ENCODE data around the gene PER2. TPM values are rescaled to one million over a fixed set of nuclear protein-coding genes. Genes with fewer than 3 reads are reported as not detected.

Gene PER2
- total and polyA plus RNA-seq, 9 of the 15 experiments (the other 6 are each of a cell fraction or from before 2014, with no cell fraction given): 1.1 to 10.3 (median 2.9) TPM

DNA sequence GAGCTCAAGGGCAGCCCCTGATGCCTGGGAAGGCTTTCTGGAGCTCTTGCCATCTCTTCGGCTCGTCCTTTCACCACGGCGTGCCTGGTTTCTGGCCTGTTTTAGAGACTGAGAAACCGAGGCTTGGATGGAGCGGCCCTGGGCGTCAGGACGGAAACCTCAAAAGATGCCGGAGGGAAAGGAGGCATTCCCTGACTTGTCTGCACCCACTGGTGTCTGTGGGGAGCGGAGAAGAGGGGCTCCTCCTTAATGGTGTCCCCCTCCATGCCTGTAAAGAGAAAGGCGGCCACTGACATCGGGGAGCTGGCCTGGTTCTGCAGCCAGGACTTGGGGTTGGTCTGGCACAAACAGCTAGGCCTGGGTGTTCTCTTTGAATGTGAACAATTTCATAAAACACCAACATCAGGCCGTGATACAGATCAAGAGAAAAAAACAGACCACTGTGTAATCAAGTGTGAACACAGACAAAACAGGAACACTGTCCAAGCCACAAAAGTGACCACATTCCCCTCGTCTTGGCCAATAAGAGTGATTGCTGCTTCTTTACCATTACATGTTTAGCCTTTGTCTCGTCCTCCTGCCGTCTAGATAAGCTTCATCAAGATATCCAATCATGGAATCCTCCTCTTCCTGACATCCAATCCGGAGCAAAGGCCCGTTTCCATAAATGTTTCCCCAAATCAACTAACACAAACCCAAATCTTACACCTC is 84.3 kb downstream of the PER2 start (continued):
- TF ChIP-seq, protein P1, sequence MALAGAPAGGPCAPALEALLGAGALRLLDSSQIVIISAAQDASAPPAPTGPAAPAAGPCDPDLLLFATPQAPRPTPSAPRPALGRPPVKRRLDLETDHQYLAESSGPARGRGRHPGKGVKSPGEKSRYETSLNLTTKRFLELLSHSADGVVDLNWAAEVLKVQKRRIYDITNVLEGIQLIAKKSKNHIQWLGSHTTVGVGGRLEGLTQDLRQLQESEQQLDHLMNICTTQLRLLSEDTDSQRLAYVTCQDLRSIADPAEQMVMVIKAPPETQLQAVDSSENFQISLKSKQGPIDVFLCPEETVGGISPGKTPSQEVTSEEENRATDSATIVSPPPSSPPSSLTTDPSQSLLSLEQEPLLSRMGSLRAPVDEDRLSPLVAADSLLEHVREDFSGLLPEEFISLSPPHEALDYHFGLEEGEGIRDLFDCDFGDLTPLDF (CRISPR knock-in tag; IDR thresholded peaks at IDR 0.05): no peak
- no peak for TF ChIP-seq ZSCAN32 (CRISPR knock-in tag; IDR thresholded peaks at IDR 0.05)
- no peak for TF ChIP-seq BRF1 (IDR thresholded peaks at IDR 0.05; ENCODE audit: borderline replicate concordance, extremely low read depth, insufficient read length)
- no peak for TF ChIP-seq NR2C2 (CRISPR knock-in tag; IDR thresholded peaks at IDR 0.05)
- no peak for TF ChIP-seq NR2C2 (tag; IDR thresholded peaks at IDR 0.05)
- TF ChIP-seq, protein P2, sequence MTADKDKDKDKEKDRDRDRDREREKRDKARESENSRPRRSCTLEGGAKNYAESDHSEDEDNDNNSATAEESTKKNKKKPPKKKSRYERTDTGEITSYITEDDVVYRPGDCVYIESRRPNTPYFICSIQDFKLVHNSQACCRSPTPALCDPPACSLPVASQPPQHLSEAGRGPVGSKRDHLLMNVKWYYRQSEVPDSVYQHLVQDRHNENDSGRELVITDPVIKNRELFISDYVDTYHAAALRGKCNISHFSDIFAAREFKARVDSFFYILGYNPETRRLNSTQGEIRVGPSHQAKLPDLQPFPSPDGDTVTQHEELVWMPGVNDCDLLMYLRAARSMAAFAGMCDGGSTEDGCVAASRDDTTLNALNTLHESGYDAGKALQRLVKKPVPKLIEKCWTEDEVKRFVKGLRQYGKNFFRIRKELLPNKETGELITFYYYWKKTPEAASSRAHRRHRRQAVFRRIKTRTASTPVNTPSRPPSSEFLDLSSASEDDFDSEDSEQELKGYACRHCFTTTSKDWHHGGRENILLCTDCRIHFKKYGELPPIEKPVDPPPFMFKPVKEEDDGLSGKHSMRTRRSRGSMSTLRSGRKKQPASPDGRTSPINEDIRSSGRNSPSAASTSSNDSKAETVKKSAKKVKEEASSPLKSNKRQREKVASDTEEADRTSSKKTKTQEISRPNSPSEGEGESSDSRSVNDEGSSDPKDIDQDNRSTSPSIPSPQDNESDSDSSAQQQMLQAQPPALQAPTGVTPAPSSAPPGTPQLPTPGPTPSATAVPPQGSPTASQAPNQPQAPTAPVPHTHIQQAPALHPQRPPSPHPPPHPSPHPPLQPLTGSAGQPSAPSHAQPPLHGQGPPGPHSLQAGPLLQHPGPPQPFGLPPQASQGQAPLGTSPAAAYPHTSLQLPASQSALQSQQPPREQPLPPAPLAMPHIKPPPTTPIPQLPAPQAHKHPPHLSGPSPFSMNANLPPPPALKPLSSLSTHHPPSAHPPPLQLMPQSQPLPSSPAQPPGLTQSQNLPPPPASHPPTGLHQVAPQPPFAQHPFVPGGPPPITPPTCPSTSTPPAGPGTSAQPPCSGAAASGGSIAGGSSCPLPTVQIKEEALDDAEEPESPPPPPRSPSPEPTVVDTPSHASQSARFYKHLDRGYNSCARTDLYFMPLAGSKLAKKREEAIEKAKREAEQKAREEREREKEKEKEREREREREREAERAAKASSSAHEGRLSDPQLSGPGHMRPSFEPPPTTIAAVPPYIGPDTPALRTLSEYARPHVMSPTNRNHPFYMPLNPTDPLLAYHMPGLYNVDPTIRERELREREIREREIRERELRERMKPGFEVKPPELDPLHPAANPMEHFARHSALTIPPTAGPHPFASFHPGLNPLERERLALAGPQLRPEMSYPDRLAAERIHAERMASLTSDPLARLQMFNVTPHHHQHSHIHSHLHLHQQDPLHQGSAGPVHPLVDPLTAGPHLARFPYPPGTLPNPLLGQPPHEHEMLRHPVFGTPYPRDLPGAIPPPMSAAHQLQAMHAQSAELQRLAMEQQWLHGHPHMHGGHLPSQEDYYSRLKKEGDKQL (CRISPR knock-in tag; IDR thresholded peaks at IDR 0.05; ENCODE audit: borderline replicate concordance): no peak
- no peak for TF ChIP-seq NR1H2 (CRISPR knock-in tag; IDR thresholded peaks at IDR 0.05)
- peak; percentile 59 for TF ChIP-seq TAL1 (IDR thresholded peaks at IDR 0.05)
- no peak for TF ChIP-seq THRAP3 (IDR thresholded peaks at IDR 0.05; ENCODE audit: borderline replicate concordance)
- TF ChIP-seq, protein P3, sequence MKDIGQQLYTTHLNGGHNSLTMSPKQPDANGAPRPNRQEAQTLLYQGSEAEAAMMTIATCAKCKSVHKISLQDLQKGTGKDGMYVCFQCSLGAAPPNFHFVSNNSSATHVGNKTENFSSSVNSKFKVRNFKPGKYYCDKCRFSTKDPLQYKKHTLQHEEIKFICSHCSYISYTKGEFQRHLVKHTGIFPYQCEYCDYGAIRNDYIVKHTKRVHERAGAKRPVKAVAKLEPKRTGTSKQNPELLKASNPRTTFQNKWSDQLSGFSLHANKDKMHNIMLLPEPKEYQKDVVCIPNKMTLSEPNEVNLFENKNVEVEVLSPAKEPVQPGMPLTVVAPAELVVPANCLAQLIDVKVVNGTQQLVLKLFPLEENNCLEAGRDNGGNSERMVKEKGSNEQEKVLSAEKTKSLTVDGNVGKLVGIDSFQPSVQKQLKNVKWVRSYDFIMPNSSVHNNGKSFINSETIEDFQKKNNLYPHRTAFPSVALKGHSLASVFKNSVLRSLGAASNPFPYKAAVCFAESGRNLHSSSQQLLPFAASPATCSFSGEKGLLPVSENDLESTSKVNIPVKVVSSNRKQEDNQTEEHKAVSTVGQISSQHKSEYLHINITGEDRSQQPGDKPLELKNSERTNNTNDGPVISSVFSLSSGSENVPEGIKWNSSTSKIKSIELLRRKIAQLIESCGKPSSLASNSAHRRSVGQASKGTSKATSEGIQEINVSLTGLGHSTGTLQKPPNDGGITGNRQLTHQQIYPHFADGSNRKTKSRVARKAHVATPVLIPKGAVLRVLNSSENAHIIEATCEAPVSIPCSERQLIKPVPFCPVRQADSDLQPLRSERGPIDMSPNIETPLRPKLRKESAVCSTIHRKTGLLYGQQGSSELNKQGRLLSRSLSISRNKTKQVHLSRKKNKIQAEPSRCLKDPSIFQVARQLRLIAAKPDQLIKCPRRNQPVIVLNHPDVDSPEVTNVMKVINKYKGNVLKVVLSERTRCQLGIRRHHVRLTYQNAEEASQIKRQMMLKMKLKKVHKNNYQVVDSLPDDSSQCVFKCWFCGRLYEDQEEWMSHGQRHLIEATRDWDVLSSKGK (CRISPR knock-in tag; IDR thresholded peaks at IDR 0.05): no peak
- TF ChIP-seq MCM5 (IDR thresholded peaks at IDR 0.05; ENCODE audit: low read depth): no peak
- TF ChIP-seq, protein P4, sequence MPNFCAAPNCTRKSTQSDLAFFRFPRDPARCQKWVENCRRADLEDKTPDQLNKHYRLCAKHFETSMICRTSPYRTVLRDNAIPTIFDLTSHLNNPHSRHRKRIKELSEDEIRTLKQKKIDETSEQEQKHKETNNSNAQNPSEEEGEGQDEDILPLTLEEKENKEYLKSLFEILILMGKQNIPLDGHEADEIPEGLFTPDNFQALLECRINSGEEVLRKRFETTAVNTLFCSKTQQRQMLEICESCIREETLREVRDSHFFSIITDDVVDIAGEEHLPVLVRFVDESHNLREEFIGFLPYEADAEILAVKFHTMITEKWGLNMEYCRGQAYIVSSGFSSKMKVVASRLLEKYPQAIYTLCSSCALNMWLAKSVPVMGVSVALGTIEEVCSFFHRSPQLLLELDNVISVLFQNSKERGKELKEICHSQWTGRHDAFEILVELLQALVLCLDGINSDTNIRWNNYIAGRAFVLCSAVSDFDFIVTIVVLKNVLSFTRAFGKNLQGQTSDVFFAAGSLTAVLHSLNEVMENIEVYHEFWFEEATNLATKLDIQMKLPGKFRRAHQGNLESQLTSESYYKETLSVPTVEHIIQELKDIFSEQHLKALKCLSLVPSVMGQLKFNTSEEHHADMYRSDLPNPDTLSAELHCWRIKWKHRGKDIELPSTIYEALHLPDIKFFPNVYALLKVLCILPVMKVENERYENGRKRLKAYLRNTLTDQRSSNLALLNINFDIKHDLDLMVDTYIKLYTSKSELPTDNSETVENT (CRISPR knock-in tag; IDR thresholded peaks at IDR 0.05): no peak
- TF ChIP-seq STAT5A (IDR thresholded peaks at IDR 0.05; ENCODE audit: borderline replicate concordance, low read length): no peak
- TF ChIP-seq ZC3H8 (IDR thresholded peaks at IDR 0.05): no peak
- TF ChIP-seq TAF15 (IDR thresholded peaks at IDR 0.05; ENCODE audit: low read depth, low read length): no peak
- no peak for TF ChIP-seq ZNF644 (tag; IDR thresholded peaks at IDR 0.05; ENCODE audit: low read depth)

Measured in K562 (cell line).